Measurements from ENCODE around the gene FBXL17.
A peak's percentile ranks its signal among the peaks of the same experiment; 100 is the strongest.
"Not testable (repeated sequence)": the region's sequence is repeated elsewhere in the genome, so short reads cannot be mapped to it uniquely, and the experiment has no call there.

FBXL17 gene

DNA sequence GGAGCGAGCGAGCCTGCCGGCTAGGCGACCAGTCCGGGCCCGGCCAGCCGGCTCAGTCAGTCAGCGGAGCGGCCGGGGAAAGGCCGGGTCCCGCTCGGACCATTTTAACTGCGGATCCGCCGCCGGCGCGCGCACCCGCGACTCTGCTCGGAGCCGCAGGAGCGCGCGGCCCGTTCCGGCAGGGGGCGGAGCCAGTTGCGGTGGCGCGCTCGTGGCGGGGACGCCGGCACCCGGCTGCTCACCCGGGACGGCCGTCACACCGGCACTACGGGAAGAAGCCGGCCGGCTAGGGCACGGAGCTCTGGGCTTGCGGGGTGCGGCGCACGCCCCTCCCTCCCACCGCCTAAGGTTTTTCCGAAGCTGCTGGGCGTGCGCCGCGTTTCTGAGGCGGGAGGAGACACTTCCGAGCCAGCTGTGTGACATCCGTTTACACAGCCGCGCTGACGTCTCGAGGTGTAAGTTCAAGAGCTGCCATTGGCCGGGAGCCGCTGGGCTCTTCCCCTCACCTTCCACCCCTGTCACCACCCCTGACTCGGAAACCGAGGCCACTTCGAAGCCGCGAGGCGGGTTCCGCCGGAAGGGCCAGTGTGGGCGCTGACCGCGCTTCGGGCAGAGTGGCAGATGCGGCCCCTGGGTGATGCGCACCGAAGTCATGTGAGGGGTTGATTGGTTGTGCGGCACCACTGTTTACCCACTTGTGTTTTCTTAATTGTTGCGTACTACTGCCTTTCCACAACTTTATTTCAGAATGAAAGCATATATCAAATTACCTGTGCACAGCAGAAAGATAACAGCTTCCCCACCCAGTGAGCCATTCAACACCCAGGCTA lies at the start of gene FBXL17:
Gene FBXL17, minus strand, starts transcription at position 145 of the 830 bp plus-strand sequence.
- peak; percentile 99 for DNase-seq (ENCODE audit: low spot score)

DNA sequence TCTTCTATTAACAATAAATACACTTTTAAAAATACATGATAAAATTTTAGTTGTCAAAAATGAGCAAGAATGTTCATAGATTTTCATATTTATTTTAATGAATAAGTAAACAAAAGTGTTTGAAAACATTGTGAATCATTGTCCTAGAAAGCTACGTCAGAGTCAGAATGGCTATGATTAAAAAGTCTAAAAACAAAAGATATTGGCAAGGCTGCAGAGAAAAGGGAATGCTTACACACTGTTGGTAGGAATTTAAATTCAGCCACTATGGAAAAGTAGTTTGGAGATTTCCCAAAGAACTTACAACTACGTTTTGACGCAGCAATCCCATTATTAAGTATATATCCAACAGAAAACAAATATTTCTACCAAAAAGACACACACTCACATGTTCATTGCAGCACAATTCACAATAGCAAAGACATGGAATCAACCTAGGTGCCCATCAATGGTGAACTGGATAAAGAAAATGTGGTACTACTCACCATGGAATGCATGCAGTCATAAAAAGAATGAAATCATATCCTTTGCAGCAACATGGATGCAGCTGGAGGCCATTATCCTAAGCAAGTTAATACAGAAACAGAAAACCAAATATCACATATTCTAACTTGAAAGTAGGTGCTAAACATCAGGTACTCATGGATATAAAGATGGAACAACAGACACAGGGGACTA lies 49.2 kb upstream of the FBXL17 start:
- DNase-seq (ENCODE audit: low spot score) = no peak

DNA sequence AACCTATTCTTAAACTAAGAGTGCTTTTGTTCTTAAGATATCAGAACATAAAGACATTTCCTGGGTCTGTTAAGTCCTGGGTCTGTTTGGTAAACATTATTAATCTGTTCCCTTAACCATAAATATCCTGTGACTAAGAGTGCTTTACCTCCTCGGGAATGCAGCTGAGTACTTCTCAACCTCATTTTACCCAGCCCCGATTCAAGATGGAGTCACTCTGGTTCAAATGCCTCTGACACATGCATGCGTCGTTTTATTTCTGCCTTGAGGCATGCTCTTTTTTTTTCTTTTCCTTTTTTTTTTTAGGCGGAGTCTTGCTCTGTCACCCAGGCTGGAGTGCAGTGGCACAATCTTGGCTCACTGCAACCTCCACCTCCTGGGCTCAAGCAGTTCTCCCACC lies 39.8 kb upstream of the FBXL17 start:
- DNase-seq (ENCODE audit: low spot score) = no peak

DNA sequence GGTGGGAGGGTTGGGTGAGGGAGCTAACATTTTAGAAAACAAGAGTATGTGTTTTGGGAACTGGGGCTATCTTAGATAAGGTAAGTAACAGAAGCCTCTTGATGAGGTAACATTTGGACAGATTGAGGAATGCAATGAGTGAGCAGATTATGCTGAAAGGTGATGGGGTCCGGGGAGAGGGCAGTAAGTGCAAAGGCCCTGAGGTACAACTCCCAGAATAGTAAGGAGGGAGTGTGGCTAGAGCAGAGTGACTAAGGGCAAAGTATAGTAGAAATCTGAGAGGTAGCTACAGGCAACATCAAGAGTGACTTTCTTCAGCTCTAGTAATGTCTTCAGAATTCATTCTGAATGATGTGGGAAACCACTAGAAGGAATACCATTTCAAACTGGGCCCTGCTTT lies 38.9 kb upstream of the FBXL17 start:
- DNase-seq (ENCODE audit: low spot score) = no peak

DNA sequence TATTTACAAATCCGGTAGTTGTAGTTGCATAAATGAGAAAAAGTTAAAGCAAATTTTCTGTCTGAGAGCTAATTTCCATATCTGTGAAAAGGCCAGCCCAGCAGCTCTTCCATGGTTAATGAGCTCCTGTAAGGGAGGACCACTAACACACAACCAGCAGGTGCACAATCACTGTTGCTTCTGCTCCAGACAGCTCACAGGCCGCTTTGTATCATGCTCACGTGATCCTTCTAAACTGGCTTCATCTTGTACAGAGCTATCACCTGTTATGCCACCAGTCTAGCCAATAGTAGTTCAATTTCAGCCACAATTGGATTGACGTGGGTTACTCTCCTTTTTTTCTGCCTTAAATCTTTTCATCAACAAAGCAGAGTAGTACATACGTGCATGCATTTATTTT lies 38.3 kb upstream of the FBXL17 start:
- no peak for DNase-seq (ENCODE audit: low spot score)

DNA sequence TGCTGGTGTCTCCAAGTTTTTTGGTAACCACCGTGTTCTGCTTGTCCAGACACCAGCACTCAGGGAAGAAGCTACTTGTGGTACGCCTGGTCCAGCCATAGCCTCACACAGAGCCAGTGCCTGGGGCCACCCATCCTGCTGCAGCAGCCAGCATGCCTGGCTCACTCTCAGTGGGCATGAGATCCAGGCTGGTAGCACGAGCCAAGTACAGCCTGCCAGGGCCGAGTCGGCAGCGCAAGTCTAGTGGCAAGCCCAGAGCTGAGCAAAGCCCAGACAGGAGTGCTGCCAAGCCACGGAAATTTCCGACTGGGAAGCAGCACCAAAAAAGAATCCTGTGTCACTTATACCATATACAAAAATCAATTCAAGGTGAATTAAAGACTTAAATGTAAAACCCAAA lies 36.3 kb upstream of the FBXL17 start:
- no peak for DNase-seq (ENCODE audit: low spot score)

DNA sequence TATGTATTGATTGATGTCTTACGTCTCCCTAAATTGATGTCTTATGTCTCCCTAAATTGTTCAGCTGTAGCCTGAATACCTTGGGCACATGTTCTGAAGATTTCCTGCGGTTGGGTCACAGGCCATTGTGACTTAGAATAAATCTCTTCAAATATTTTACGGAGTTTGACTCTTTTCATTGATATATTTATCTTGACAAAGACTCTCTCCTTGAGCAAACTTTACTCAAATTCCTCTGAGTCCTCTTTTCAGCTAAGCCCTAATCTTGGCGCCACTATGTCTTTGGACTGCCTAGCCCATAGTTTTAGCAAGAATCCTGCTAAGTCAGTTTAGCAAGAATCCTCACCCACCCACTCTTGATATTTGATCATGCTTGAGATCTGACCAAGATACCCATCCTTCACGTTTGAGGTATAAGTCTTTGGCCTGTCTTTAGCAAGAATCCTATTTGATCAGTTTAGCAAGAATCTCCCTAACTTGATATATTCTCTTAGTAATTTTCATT lies 35.3 kb upstream of the FBXL17 start:
- DNase-seq (ENCODE audit: low spot score) = no peak

DNA sequence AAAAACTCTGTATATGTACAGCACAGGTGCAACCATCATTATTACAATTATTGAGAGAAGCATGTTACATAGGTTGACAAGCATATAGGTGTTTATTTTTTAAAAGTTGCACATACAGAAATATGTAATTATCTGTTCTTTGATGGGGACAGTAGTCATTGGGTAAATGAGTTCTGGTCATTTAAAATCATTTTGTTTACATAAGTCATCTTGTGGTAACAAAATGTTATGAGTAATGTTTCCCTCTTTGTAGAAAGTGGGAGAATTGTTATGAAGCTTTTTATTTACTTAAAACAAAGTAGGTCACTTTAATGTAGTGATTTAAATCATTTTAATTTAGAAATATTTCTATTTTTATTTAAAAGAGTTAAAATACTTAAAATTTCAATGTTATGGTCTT lies 33.8 kb upstream of the FBXL17 start:
- DNase-seq (ENCODE audit: low spot score) = no peak

DNA sequence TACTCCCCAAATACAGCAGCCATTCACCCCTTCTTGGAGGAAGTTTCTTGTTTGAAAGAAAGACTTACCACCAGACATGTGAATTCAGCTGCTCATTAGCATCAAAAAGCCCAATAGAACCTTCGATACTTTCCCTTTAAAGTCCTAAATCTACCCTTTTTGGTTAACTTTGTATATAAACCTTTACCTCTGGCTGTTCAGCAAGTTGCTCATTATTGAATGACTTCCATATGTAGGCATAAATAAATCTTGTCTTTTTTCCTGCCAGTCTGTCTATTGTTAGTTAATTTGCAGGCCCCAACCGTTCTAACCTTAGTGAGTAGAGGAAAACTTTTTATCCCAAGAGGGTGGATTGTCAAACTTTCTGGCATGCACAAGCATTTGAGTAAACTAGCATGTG lies 27.9 kb upstream of the FBXL17 start:
- DNase-seq (ENCODE audit: low spot score) = no peak

DNA sequence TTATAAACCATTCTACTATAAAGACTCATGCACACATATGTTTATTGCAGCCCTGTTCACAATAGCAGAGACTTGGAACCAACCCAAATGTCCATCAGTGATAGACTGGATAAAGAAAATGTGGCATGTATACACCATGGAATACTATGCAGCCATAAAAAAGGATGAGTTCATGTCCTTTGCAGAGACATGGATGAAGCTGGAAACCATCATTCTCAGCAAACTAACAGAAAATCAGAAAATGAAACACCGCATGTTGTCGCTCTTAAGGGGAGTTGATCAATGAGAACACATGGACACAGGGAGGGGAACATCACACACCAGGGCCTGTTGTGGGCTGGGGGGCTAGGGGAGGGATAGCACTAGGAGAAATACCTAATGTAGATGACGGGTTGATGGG lies 23.3 kb upstream of the FBXL17 start:
- not testable (repeated sequence) for DNase-seq (ENCODE audit: low spot score)

DNA sequence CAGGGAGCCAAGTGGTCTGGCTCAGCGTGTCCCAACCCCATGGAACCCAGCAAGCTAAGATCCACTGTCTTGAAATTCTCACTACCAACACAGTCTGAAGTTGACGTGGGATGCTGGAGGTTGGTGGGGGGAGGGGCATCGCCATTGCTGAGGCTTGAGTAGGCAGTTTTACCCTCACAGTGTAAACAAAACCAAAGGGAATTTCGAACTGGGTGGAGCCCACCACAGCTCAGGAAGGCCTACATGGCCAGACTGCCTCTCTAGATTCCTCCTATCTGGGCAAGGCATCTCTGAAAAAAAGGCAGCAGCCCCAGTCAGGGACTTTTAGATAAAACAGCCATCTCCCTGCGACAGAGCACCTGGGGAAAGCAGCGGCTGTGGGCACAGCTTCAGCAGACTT lies 17.1 kb upstream of the FBXL17 start:
- no peak for DNase-seq (ENCODE audit: low spot score)

DNA sequence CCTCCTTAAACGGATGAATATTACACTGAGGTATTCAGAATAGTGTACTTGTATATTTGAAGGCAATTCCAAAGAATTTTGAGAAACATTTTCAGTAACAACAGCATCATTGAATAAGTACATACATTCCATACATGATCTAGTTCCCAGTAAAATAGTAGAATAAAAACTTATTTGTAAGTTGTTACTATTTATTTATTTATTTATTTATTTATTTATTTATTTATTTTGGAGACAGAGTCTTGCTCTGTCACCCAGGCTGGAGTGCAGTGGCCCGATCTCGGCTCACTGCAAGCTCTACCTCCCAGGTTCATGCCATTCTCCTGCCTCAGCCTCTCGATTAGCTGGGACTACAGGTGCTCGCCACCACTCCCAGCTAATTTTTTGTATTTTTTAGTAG lies 14.9 kb upstream of the FBXL17 start:
- DNase-seq (ENCODE audit: low spot score) = not testable (repeated sequence)

DNA sequence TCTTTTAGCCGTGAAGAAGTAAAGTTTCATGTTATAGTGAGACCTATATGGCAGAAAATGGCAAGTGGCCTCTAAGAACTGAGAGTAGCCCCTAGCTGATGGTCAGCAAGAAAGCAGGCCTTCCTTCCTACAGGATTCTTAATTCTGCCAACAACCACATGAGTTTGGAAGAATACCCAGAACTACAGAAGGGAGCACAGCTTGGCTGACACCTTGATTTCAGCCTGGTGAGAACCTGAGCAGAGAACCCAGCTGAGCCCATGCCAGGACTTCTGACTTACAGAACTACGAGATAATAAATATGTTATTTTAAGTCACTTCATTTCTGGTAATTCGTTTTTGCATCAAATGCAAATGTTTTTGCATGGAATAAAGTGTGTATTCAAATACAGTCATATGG lies 5.9 kb upstream of the FBXL17 start:
- DNase-seq (ENCODE audit: low spot score) = no peak

DNA sequence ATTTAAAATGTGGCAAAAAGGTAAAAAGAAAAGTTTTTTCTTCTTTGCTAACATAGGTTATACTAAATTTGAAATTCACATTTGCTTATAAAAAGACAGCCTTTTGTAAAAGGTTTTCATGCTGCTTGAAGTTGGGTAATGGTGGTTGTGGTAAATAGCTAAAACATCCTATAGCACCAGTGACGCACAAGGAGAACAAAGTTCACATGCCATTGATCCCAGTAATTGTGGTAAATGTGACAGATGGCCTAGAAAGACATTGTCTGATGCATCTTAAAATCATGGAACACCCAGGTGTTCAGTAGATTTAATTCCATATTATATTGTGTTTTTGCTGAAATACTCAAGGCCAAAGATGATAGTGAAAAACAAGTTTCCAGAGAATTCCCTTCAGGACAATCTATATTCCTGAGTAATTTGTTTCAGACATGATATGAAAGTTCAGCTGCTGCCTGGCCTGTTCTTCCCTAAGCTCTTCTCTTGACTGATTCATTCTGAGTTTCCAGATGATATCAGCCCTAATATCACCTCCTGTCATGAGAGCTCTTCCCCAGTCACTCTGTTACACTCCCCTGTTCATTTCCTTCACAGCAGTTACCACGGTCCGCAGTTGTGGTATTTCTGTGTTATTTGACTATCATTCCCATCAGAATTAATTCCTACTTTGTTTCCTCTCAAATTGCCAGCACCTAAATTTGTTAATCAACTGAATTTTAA lies 4.6 kb upstream of the FBXL17 start:
- peak; percentile 84 for DNase-seq (ENCODE audit: low spot score)

DNA sequence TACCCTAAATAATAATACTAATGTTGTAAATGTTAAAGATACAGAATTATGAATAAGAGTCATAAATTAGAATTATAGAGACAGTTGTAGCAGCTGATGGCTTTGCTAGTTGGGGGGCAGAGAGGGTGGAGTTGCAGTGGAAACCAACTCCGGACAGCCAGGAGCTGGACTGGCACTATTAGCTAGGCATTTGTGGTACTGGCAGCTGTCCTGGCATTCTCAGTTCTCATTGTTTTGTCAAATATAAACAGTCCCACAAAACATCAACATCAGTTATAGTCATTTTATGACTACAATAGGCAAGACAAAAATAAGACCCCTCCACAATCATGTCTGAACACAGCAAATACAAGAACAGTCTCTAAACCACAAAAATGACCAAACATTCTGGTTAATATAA lies 2.8 kb upstream of the FBXL17 start:
- no peak for DNase-seq (ENCODE audit: low spot score)

DNA sequence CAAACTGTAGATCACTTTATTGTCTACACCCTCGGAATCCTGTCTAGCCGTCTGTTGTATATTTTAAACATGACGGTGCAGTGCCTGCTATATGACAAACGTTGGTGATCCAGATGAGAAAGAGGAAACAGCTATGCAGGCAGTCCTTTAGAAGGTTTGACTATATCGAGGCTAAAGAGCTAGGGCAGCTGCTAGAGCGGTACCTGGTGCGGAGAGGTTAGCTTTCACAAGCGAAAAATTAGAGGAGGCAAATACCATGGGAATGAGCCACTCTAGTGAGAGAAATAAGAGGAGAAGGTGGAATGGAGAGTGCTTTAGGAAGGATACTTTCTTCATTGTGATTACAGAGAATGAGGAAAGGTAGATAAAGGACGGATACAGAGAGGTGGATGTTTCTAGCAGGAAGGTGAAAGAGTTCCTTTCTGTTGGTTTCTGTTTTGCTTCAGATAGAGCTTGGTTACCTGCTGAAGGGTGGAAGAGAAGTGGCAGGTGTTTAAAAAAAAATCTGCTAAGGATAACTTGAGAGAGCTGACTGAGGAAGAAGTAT lies 959 bp upstream of the FBXL17 start:
- DNase-seq (ENCODE audit: low spot score) = peak; percentile 55

DNA sequence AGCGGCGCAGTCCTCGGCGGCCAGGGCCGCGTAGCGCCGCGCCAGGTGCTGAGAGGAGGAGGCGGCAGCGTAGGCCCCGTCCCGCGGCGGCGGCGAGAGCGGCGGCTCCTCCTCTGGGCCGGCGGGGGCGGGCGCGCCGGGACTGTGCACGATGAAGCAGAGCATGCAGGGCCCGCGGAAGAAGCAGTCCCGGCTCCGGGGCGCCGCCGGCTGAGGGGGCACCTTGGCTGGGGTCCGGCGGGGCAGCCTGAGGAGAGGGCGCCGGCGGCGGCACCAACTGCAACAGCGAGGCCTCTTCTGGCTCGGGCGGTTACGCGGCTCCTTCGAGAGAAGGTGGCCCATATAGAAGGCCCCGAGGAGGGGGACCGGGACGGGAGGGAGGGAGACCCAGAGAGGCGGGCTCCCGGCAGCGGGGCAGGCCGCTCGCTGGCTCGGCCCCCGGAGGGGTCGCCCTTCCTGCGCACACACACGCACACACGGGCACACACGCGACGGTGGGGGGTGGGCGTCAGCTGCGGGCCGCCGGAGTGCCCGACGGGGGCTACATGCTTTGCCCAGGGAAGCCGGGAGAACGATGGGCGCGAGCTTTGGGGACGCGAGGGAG lies 446 bp downstream of the FBXL17 start:
- peak; percentile 72 for DNase-seq (ENCODE audit: low spot score)

DNA sequence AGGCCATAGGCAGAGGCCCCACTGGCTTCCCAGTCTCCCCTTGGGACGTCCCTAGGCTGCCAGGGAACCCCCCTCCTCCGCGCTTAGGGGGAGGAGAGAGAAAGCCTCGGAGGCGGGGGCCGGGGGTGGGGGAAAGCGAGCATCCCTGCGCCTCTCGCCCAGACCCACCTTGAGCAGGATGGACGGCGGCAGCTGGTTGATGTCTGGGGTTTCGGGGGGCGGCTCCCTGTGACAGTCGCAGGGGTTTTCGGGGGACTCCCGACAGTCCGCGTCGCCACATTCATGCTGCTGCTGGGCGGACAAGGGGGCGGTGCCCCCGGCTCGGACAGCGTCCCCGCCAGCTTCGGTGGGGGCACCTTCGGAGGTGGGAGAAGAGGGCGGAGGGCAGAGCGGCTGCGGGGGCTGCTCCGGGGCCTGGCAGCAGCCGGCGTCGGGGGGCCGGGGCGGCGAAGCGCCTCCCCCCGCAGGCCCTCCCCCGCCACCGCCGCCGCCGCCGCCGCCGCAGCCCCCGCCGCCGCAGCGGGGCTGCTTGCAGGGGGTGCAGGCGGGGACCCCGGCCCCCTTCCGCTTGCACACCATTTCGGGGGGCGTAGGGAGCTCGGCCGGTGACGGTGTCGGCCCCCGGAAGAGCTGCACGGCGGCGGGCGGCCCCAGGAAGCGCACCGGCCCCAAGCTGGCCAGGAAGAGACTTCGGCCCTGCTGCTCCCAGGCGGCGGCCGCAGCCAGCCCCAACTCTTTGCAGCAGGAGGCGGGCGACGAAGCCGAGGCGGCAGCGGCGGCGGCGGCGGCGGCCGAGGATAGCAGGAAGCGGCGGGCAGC lies 1.2 kb downstream of the FBXL17 start:
- peak; percentile 64 for DNase-seq (ENCODE audit: low spot score)

DNA sequence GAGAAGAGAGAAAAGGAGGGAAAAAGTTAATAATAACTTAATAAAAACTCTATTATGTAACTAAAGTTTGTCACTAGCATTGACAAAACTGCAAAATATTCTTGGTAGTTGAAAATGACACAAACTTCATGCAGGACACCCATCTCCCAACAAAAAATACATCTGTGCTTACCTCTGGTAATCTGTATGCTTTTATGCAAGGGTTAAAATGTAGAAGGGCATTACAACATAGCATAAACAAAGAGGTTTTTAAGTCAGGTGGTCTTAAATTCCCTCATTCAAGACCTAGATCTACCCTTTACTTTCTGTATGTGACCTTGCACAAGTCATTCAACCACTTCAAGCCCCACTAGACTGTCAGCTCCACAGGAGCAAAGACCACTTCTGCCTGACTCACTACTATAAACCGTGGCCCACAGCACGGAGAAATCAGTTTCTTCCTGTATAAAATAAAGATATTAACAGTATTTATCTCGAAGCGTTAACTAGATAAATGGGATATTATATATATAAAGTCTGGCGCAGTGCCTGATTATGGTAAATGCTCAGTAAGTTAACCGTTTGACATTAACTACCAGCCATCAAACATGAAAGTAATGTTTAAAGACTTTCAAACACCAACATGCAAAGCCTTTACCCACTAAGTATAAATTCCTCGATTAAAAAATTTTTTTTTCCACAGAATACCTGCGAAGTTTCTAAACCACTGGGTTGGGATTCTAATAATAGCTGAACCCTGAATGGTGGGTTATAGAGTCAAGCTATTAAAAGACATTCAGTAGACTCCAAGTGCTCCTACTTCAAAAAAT lies 2.0 kb downstream of the FBXL17 start:
- peak; percentile 18 for DNase-seq (ENCODE audit: low spot score)

DNA sequence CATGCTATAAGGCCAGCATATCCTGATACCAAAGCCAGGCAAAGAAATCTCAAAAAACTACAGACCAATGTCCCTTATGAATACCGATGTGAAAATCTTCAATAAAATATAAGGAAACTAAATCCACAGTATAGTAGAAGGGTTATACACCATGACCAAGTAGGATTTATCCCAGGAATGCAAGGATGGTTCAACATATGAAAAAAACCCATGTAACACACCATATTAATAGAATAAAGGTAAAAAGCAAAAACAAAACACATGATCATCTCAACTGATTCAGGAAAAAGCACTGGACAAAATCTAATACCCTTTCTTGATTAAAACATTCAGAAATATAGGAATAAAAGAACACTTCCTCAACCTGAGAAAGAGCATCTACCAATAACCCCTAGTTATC lies 6.1 kb downstream of the FBXL17 start:
- no peak for DNase-seq (ENCODE audit: low spot score)

Data from SW480 (cell line).